ENCODE results near the gene UEVLD.

UEVLD gene

GRCh38 chr11:18615628-18616392, 27.3 kb upstream of the UEVLD start:
- Histone ChIP-seq H3K9me2 (replicated peaks; ENCODE audit: low read depth, low read length) (no peaks in the 10 kb centered on the region), H3K4me2 (ENCODE audit: low read depth, low read length, poor library complexity, severe bottlenecking) (no peak overlapping the region), H2AFZ (ENCODE audit: low read length) (no peak overlapping the region), H3K27me3 (ENCODE audit: insufficient read depth, low read length, poor library complexity, severe bottlenecking) (no peaks in the 10 kb centered on the region), H3K79me2 (ENCODE audit: insufficient read depth, low read length) (peaks cover 27% of the 10 kb centered on the region), H3F3A (ENCODE audit: low read depth) (no peaks in the 10 kb centered on the region), H3K4me3 (ENCODE audit: low read length, poor library complexity, severe bottlenecking) (no peak overlapping the region), H3K36me3 (ENCODE audit: insufficient read depth, low read length) (peaks cover 47% of the 10 kb centered on the region), H3K9ac (ENCODE audit: low read depth, low read length, poor library complexity, severe bottlenecking) (no peak overlapping the region), H4K20me1 (ENCODE audit: insufficient read depth, low read length, poor library complexity, severe bottlenecking) (peaks cover 34% of the 10 kb centered on the region), H3K9me3 (ENCODE audit: insufficient read depth, low read depth, low read length) (no peaks in the 10 kb centered on the region), H3K4me1 (ENCODE audit: insufficient read depth, low read length, poor library complexity, severe bottlenecking) (peaks cover 18% of the 10 kb centered on the region)
- TF ChIP-seq CTCF (conservative IDR thresholded peaks at IDR 0.05; ENCODE audit: low read length) (no peak), EZH2phosphoT487 (IDR thresholded peaks at IDR 0.05; ENCODE audit: borderline replicate concordance) (no peak)

GRCh38 chr11:18614667-18615066, 26.1 kb upstream of the UEVLD start:
- H3F3A ChIP-seq (ENCODE audit: low read depth): no peaks in the 10 kb centered on the region
- H3K9ac ChIP-seq (ENCODE audit: low read depth, low read length, poor library complexity, severe bottlenecking): no peak overlapping the region
- H3K4me1 ChIP-seq (ENCODE audit: insufficient read depth, low read length, poor library complexity, severe bottlenecking): peaks cover 18% of the 10 kb centered on the region
- H3K4me2 ChIP-seq (ENCODE audit: low read depth, low read length, poor library complexity, severe bottlenecking): no peak overlapping the region
- no peak for TF ChIP-seq CTCF (conservative IDR thresholded peaks at IDR 0.05; ENCODE audit: low read length)
- TF ChIP-seq EZH2phosphoT487 (IDR thresholded peaks at IDR 0.05; ENCODE audit: borderline replicate concordance): no peak
- peaks cover 23% of the 10 kb centered on the region for H3K79me2 ChIP-seq (ENCODE audit: insufficient read depth, low read length)
- H3K9me3 ChIP-seq (ENCODE audit: insufficient read depth, low read depth, low read length): no peaks in the 10 kb centered on the region
- no peak overlapping the region for H3K4me3 ChIP-seq (ENCODE audit: low read length, poor library complexity, severe bottlenecking)
- peaks cover 32% of the 10 kb centered on the region for H4K20me1 ChIP-seq (ENCODE audit: insufficient read depth, low read length, poor library complexity, severe bottlenecking)
- H2AFZ ChIP-seq (ENCODE audit: low read length): no peak overlapping the region
- H3K36me3 ChIP-seq (ENCODE audit: insufficient read depth, low read length): peaks cover 56% of the 10 kb centered on the region
- no peaks in the 10 kb centered on the region for H3K27me3 ChIP-seq (ENCODE audit: insufficient read depth, low read length, poor library complexity, severe bottlenecking)
- no peaks in the 10 kb centered on the region for H3K9me2 ChIP-seq (replicated peaks; ENCODE audit: low read depth, low read length)

- H3K36me3 ChIP-seq (ENCODE audit: insufficient read depth, low read length): peaks cover 77% of the 10 kb centered on the region
- TF ChIP-seq EZH2phosphoT487 (IDR thresholded peaks at IDR 0.05; ENCODE audit: borderline replicate concordance) (no peak), CTCF (conservative IDR thresholded peaks at IDR 0.05; ENCODE audit: low read length) (no peak)
Observed at GRCh38 chr11:18612394-18612793, 23.9 kb upstream of the UEVLD start.

More at GRCh38 chr11:18612394-18612793, 23.9 kb upstream of the UEVLD start:
- H4K20me1 ChIP-seq (ENCODE audit: insufficient read depth, low read length, poor library complexity, severe bottlenecking): peaks cover 12% of the 10 kb centered on the region
- peaks cover 10% of the 10 kb centered on the region; the same call in 1 of the 2 replicates for H3K79me2 ChIP-seq (ENCODE audit: insufficient read depth, low read length)
- H3K9me2 ChIP-seq (replicated peaks; ENCODE audit: low read depth, low read length): no peaks in the 10 kb centered on the region
- no peak overlapping the region for H2AFZ ChIP-seq (ENCODE audit: low read length)
- H3K4me1 ChIP-seq (ENCODE audit: insufficient read depth, low read length, poor library complexity, severe bottlenecking): peaks cover 6% of the 10 kb centered on the region
- H3K9me3 ChIP-seq (ENCODE audit: insufficient read depth, low read depth, low read length): no peaks in the 10 kb centered on the region
- H3K4me3 ChIP-seq (ENCODE audit: low read length, poor library complexity, severe bottlenecking): no peak overlapping the region
- H3K9ac ChIP-seq (ENCODE audit: low read depth, low read length, poor library complexity, severe bottlenecking): no peak overlapping the region
- no peaks in the 10 kb centered on the region for H3K27me3 ChIP-seq (ENCODE audit: insufficient read depth, low read length, poor library complexity, severe bottlenecking)
- no peaks in the 10 kb centered on the region for H3F3A ChIP-seq (ENCODE audit: low read depth)
- no peak overlapping the region for H3K4me2 ChIP-seq (ENCODE audit: low read depth, low read length, poor library complexity, severe bottlenecking)

All from Loucy (cell line).